Measurements from ENCODE around the gene SLC39A11. TPM values are rescaled to one million over a fixed set of nuclear protein-coding genes. Genes with fewer than 3 reads are reported as not detected.

Gene SLC39A11
- total and polyA plus RNA-seq, 2 of the 13 experiments (the other 11 are each of a cell fraction or from before 2014, with no cell fraction given) = 17.2 to 31.5 TPM

DNA sequence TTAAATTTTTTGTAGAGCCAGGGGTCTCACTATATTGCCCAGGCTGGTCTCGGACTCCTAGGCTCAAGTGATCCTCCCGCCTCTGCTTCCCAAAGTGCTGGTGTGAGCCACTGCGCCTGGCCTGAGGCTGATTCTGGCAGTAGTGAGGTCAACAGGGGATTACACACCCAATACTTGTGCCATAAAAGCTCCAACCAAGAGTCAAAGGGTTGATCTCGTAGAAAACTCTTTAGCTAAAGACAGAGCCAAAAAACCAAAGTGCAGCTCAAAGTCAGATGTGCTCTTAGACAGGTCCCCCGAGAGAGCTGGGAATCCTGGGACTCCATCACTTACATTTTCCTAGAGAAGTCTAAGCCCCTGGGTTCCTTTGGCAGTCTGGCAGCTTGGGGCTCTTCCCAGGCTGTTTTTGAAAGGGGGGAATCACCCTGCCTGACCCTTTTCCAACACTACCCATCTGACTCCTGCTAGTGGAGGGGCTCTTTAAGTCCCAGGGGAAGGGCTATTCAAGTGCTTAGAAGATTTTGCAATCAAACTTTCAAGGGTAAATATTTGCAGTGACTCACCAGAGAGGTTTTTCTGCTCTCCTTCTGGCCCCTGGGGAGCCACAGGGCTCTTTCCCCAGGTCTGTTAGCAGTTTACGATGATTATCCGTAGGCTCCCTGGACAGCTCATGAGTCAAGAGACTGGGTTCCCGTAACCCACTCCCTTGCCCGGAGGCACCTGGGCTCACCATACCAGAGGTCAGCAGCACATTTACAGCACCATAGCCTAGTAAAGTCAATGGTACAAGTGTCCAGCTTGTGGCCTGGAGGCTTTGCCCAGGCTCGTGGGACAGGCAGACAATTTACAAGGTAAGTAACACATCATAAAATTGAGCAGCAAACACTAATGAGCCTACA is 408.7 kb downstream of the SLC39A11 start (continued):
- TF ChIP-seq, protein P1, sequence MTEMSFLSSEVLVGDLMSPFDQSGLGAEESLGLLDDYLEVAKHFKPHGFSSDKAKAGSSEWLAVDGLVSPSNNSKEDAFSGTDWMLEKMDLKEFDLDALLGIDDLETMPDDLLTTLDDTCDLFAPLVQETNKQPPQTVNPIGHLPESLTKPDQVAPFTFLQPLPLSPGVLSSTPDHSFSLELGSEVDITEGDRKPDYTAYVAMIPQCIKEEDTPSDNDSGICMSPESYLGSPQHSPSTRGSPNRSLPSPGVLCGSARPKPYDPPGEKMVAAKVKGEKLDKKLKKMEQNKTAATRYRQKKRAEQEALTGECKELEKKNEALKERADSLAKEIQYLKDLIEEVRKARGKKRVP (CRISPR knock-in tag; IDR thresholded peaks at IDR 0.05) = peak in 1 of 2 experiments; percentile 64; a peak in 1 of 4 replicates
- TF ChIP-seq, protein P2, sequence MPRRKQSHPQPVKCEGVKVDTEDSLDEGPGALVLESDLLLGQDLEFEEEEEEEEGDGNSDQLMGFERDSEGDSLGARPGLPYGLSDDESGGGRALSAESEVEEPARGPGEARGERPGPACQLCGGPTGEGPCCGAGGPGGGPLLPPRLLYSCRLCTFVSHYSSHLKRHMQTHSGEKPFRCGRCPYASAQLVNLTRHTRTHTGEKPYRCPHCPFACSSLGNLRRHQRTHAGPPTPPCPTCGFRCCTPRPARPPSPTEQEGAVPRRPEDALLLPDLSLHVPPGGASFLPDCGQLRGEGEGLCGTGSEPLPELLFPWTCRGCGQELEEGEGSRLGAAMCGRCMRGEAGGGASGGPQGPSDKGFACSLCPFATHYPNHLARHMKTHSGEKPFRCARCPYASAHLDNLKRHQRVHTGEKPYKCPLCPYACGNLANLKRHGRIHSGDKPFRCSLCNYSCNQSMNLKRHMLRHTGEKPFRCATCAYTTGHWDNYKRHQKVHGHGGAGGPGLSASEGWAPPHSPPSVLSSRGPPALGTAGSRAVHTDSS (CRISPR knock-in tag; conservative IDR thresholded peaks at IDR 0.05) = no peak
- no peak for TF ChIP-seq ZFAT (CRISPR knock-in tag; conservative IDR thresholded peaks at IDR 0.05)
- 0 out of 2 replicates have a peak, but pooled peaks have one; percentile 60 for TF ChIP-seq ZNF432 (CRISPR knock-in tag; IDR thresholded peaks at IDR 0.05; ENCODE audit: borderline replicate concordance)
- TF ChIP-seq HDAC1 (CRISPR knock-in tag; IDR thresholded peaks at IDR 0.05) = peak; percentile 80
- peak; percentile 73 for TF ChIP-seq ZSCAN9 (CRISPR knock-in tag; IDR thresholded peaks at IDR 0.05; ENCODE audit: borderline replicate concordance)
- TF ChIP-seq ZNF615 (CRISPR knock-in tag; IDR thresholded peaks at IDR 0.05; ENCODE audit: borderline replicate concordance) = peak; percentile 94
- peak; percentile 78 for TF ChIP-seq POLR2G (IDR thresholded peaks at IDR 0.05; ENCODE audit: low read depth, low read length)
- TF ChIP-seq ZMYM2 (CRISPR knock-in tag; IDR thresholded peaks at IDR 0.05) = peak; percentile 80; the same call in 1 of the 2 replicates
- peak; percentile 95 for TF ChIP-seq SMAD3 (CRISPR knock-in tag; IDR thresholded peaks at IDR 0.05)
- TF ChIP-seq STAT5B (CRISPR knock-in tag; IDR thresholded peaks at IDR 0.05) = no peak
- TF ChIP-seq, protein P3, sequence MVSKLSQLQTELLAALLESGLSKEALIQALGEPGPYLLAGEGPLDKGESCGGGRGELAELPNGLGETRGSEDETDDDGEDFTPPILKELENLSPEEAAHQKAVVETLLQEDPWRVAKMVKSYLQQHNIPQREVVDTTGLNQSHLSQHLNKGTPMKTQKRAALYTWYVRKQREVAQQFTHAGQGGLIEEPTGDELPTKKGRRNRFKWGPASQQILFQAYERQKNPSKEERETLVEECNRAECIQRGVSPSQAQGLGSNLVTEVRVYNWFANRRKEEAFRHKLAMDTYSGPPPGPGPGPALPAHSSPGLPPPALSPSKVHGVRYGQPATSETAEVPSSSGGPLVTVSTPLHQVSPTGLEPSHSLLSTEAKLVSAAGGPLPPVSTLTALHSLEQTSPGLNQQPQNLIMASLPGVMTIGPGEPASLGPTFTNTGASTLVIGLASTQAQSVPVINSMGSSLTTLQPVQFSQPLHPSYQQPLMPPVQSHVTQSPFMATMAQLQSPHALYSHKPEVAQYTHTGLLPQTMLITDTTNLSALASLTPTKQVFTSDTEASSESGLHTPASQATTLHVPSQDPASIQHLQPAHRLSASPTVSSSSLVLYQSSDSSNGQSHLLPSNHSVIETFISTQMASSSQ (IDR thresholded peaks at IDR 0.05; ENCODE audit: low read depth) = no peak
- TF ChIP-seq, protein P3 (CRISPR knock-in tag; IDR thresholded peaks at IDR 0.05; ENCODE audit: borderline replicate concordance) = peak; percentile 60; the same call in 1 of the 2 replicates
- TF ChIP-seq, protein P4, sequence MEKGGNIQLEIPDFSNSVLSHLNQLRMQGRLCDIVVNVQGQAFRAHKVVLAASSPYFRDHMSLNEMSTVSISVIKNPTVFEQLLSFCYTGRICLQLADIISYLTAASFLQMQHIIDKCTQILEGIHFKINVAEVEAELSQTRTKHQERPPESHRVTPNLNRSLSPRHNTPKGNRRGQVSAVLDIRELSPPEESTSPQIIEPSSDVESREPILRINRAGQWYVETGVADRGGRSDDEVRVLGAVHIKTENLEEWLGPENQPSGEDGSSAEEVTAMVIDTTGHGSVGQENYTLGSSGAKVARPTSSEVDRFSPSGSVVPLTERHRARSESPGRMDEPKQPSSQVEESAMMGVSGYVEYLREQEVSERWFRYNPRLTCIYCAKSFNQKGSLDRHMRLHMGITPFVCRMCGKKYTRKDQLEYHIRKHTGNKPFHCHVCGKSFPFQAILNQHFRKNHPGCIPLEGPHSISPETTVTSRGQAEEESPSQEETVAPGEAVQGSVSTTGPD (CRISPR knock-in tag; IDR thresholded peaks at IDR 0.05) = peak; percentile 27; the same call in 1 of the 2 replicates
- no peak for TF ChIP-seq MAF1 (CRISPR knock-in tag; IDR thresholded peaks at IDR 0.05; ENCODE audit: borderline replicate concordance)
- no peak; the same call in 1 of the 2 replicates for TF ChIP-seq RFX3 (CRISPR knock-in tag; IDR thresholded peaks at IDR 0.05)
- no peak for TF ChIP-seq XBP1 (CRISPR knock-in tag; IDR thresholded peaks at IDR 0.05)
- TF ChIP-seq TAF1 (CRISPR knock-in tag; IDR thresholded peaks at IDR 0.05) = no peak
- TF ChIP-seq POLR2A (IDR thresholded peaks at IDR 0.05; ENCODE audit: insufficient read depth in 1 of 2, low read depth in 2 of 2, low read length in 2 of 2) = 0 out of 4 replicates have a peak, but pooled peaks of 1 of the 2 experiments have one; percentile 33
- no peak; the same call in 1 of the 2 replicates for TF ChIP-seq MYNN (CRISPR knock-in tag; IDR thresholded peaks at IDR 0.05; ENCODE audit: low read depth)
- TF ChIP-seq ZNF335 (CRISPR knock-in tag; IDR thresholded peaks at IDR 0.05) = peak; percentile 48; the same call in 1 of the 2 replicates

All from HepG2 (cell line).